Rectal smooth muscle tissue (tissue), 1 donor: ENCODE measurements around the gene SPECC1.
"Not testable (repeated sequence)": the region's sequence is repeated elsewhere in the genome, so short reads cannot be mapped to it uniquely, and the experiment has no call there.

Experiments
- H3K27ac ChIP-seq: one replicate; pipeline ENCODE4 v1.7.0; 2013; ENCODE audit warnings: low read depth, low read length, inconsistent platforms
- H3K27me3 ChIP-seq: one replicate; pipeline ENCODE4 v1.7.0; 2013; ENCODE audit warnings: low read length; ENCODE audit not compliant: control insufficient read depth, insufficient read depth
- H3K36me3 ChIP-seq: one replicate; pipeline ENCODE4 v1.7.0; 2013; ENCODE audit warnings: low read length; ENCODE audit not compliant: control insufficient read depth, insufficient read depth
- H3K4me1 ChIP-seq: one replicate; pipeline ENCODE4 v1.7.0; 2013; ENCODE audit warnings: low read length; ENCODE audit not compliant: control insufficient read depth, insufficient read depth
- H3K4me3 ChIP-seq: one replicate; pipeline ENCODE4 v1.7.0; 2013; ENCODE audit warnings: low read length
- H3K9ac ChIP-seq: one replicate; pipeline ENCODE4 v1.7.0; 2013; ENCODE audit warnings: low read length

SPECC1 gene

GRCh38 chr17:19987897-19988296, 21.3 kb upstream of the SPECC1 start:
- no peak overlapping the region for H3K9ac ChIP-seq
- H3K27me3 ChIP-seq: no peaks in the 10 kb centered on the region
- no peaks in the 10 kb centered on the region for H3K36me3 ChIP-seq
- no peaks in the 10 kb centered on the region for H3K4me1 ChIP-seq
- H3K4me3 ChIP-seq: no peak overlapping the region
- H3K27ac ChIP-seq: no peak overlapping the region

GRCh38 chr17:19991252-19991885, 17.8 kb upstream of the SPECC1 start:
- H3K9ac ChIP-seq: no peak overlapping the region
- H3K27ac ChIP-seq: no peak overlapping the region
- H3K27me3 ChIP-seq: no peaks in the 10 kb centered on the region
- no peaks in the 10 kb centered on the region for H3K4me1 ChIP-seq
- H3K36me3 ChIP-seq: no peaks in the 10 kb centered on the region
- no peak overlapping the region for H3K4me3 ChIP-seq

GRCh38 chr17:19992803-19993713, 16.1 kb upstream of the SPECC1 start:
- Histone ChIP-seq H3K36me3 (no peaks in the 10 kb centered on the region), H3K4me1 (no peaks in the 10 kb centered on the region), H3K27me3 (no peaks in the 10 kb centered on the region), H3K9ac (no peak overlapping the region), H3K4me3 (no peak overlapping the region), H3K27ac (no peak overlapping the region)

- no peak overlapping the region for H3K27ac ChIP-seq
- H3K27me3 ChIP-seq: no peaks in the 10 kb centered on the region
- no peaks in the 10 kb centered on the region for H3K4me1 ChIP-seq
- H3K36me3 ChIP-seq: no peaks in the 10 kb centered on the region
- no peak overlapping the region for H3K9ac ChIP-seq
- H3K4me3 ChIP-seq: no peak overlapping the region
These were observed 13.1 kb upstream of the SPECC1 start for GRCh38 chr17:19996086-19996485.

GRCh38 chr17:19996502-19996901, 12.7 kb upstream of the SPECC1 start:
- Histone ChIP-seq H3K27ac (no peak overlapping the region), H3K27me3 (no peaks in the 10 kb centered on the region), H3K9ac (no peak overlapping the region), H3K36me3 (no peaks in the 10 kb centered on the region), H3K4me3 (no peak overlapping the region), H3K4me1 (no peaks in the 10 kb centered on the region)

- H3K27ac ChIP-seq: no peak overlapping the region
- no peaks in the 10 kb centered on the region for H3K36me3 ChIP-seq
- H3K4me1 ChIP-seq: peaks cover 5% of the 10 kb centered on the region
- H3K4me3 ChIP-seq: peak overlapping the region; percentile 87
- peak overlapping the region; percentile 11 for H3K9ac ChIP-seq
- peaks cover 11% of the 10 kb centered on the region for H3K27me3 ChIP-seq
These were observed 712 bp upstream of the SPECC1 start for GRCh38 chr17:20008242-20009051.

GRCh38 chr17:20009052-20009301, 182 bp upstream of the SPECC1 start:
- H3K9ac ChIP-seq: peak overlapping the region; percentile 11
- H3K27me3 ChIP-seq: peaks cover 11% of the 10 kb centered on the region
- peak overlapping the region; percentile 87 for H3K4me3 ChIP-seq
- no peak overlapping the region for H3K27ac ChIP-seq
- H3K4me1 ChIP-seq: peaks cover 5% of the 10 kb centered on the region
- H3K36me3 ChIP-seq: no peaks in the 10 kb centered on the region

- Histone ChIP-seq H3K27ac (no peak overlapping the region), H3K4me1 (peaks cover 5% of the 10 kb centered on the region), H3K9ac (no peak overlapping the region), H3K4me3 (peak overlapping the region; percentile 62), H3K36me3 (no peaks in the 10 kb centered on the region), H3K27me3 (peaks cover 11% of the 10 kb centered on the region)
These were observed 1.1 kb downstream of the SPECC1 start for GRCh38 chr17:20010099-20010863.

- H3K9ac ChIP-seq: no peak overlapping the region
- peaks cover 5% of the 10 kb centered on the region for H3K4me1 ChIP-seq
- peaks cover 11% of the 10 kb centered on the region for H3K27me3 ChIP-seq
- H3K27ac ChIP-seq: no peak overlapping the region
- no peaks in the 10 kb centered on the region for H3K36me3 ChIP-seq
- H3K4me3 ChIP-seq: no peak overlapping the region
These were observed 1.8 kb downstream of the SPECC1 start for GRCh38 chr17:20010936-20011335.

- Histone ChIP-seq H3K4me3 (no peak overlapping the region), H3K4me1 (peaks cover 5% of the 10 kb centered on the region), H3K36me3 (no peaks in the 10 kb centered on the region), H3K9ac (no peak overlapping the region), H3K27me3 (peaks cover 11% of the 10 kb centered on the region), H3K27ac (no peak overlapping the region)
These were observed 2.9 kb downstream of the SPECC1 start for GRCh38 chr17:20012017-20012536.

- not testable (repeated sequence) for H3K4me3 ChIP-seq, H3K9ac ChIP-seq, H3K4me1 ChIP-seq, H3K27ac ChIP-seq, H3K27me3 ChIP-seq, H3K36me3 ChIP-seq
These were observed 7.4 kb downstream of the SPECC1 start for GRCh38 chr17:20016475-20016992.
